ENCODE measurements around the gene CSNK1E.

DNA sequence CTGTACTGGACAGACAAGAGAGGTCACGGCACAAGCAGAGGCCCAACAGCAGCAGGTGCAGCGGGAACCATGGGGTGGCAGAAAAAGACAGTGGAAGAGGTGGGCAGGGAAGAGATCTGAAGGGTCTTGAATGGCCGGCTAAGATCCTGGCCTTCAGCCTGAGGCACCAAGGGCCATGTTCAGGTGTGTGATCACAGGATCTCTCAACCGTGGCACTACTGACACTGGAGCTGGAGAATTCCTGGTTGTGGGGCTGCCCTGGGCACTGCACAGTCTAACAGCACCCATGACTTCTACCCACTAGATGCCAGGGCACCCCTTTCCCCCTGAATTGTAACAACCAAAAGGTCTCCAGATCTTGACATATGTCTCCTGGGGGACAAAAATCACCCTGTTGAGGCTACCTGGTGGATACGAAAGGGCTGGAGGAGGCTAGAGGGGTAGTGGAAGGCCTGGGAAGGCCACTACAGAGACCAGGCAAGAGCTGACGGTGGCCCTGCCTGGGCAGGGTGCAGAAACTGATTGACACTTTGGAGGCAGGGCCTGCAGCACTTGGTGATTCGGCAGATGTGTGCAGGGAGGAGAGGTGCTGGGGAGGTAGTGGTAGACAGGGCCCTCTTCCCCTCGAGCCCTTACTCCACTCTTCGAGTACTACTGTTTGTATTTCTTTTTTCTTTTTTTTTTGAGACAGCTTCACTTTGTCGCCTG, 8.3 kb downstream of the CSNK1E start:
- TF ChIP-seq EZH2phosphoT487 (IDR thresholded peaks at IDR 0.05; ENCODE audit: borderline replicate concordance): no peak
- TF ChIP-seq, protein P1, sequence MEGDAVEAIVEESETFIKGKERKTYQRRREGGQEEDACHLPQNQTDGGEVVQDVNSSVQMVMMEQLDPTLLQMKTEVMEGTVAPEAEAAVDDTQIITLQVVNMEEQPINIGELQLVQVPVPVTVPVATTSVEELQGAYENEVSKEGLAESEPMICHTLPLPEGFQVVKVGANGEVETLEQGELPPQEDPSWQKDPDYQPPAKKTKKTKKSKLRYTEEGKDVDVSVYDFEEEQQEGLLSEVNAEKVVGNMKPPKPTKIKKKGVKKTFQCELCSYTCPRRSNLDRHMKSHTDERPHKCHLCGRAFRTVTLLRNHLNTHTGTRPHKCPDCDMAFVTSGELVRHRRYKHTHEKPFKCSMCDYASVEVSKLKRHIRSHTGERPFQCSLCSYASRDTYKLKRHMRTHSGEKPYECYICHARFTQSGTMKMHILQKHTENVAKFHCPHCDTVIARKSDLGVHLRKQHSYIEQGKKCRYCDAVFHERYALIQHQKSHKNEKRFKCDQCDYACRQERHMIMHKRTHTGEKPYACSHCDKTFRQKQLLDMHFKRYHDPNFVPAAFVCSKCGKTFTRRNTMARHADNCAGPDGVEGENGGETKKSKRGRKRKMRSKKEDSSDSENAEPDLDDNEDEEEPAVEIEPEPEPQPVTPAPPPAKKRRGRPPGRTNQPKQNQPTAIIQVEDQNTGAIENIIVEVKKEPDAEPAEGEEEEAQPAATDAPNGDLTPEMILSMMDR (conservative IDR thresholded peaks at IDR 0.05; ENCODE audit: low read length): no peak

Data from Loucy (cell line).